ENCODE measurements around the gene MARS1. TPM values are rescaled to one million over a fixed set of nuclear protein-coding genes. Genes with fewer than 3 reads are reported as not detected.
"Not testable (repeated sequence)": the region's sequence is repeated elsewhere in the genome, so short reads cannot be mapped to it uniquely, and the experiment has no call there.

MARS1 gene
- total and polyA plus RNA-seq, 8 donors: 92.5 to 168 (median 110) TPM

DNA sequence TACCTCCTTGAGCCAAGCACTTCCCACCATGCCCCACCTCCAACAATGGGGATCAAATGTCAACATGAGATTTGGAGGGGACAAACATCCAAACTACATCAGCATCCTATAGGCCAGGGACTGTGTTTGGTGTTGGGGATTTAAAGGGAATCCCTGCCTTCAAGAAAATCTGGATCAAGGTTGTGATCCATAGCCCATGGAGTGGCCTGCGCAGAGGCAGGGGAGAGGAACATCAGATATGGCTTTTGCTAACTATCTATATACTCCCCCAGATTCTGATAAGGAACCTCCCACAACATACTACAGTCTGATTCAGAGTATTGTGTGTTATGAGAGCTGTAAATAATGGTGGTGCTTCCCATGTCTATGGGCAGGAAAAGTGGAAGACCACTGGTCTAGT, 67.0 kb downstream of the MARS1 start:
- peaks cover 2 to 6% of the 10 kb centered on the region in 2 donors for H3K4me1 ChIP-seq
- no peaks in the 10 kb centered on the region for H3K9me3 ChIP-seq
- TF ChIP-seq, protein P1, sequence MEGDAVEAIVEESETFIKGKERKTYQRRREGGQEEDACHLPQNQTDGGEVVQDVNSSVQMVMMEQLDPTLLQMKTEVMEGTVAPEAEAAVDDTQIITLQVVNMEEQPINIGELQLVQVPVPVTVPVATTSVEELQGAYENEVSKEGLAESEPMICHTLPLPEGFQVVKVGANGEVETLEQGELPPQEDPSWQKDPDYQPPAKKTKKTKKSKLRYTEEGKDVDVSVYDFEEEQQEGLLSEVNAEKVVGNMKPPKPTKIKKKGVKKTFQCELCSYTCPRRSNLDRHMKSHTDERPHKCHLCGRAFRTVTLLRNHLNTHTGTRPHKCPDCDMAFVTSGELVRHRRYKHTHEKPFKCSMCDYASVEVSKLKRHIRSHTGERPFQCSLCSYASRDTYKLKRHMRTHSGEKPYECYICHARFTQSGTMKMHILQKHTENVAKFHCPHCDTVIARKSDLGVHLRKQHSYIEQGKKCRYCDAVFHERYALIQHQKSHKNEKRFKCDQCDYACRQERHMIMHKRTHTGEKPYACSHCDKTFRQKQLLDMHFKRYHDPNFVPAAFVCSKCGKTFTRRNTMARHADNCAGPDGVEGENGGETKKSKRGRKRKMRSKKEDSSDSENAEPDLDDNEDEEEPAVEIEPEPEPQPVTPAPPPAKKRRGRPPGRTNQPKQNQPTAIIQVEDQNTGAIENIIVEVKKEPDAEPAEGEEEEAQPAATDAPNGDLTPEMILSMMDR (IDR thresholded peaks at IDR 0.05): no peak
- H3K36me3 ChIP-seq: no peaks in the 10 kb centered on the region
- no peak overlapping the region for H3K27ac ChIP-seq
- peaks cover 7 to 31% of the 10 kb centered on the region in 2 donors for H3K27me3 ChIP-seq
- intact Hi-C loops (cut with DNase I): no loop called here
- H3K4me3 ChIP-seq: no peak overlapping the region
- DNase-seq: no peak
- ATAC-seq: no peak

DNA sequence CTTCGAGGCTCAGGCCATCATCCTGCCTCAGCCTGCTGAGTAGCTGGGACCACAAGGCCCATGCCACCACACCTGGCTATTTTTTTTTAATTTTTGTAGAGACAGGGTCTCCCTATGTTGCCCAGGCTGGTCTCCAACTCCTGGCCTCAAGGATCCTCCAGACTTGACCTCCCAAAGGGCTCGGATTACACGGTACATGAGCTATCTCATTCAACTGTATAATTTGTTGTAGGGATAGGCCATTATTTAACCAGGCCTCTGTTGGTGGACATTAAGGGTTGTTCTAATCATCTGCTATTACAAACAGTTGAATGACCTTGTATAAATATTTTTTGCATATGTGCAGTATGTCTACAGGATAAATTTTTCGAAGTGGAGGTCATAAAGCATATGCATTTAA, 71.0 kb downstream of the MARS1 start:
- H3K4me1 ChIP-seq: no peaks in the 10 kb centered on the region
- TF ChIP-seq, protein P1 (IDR thresholded peaks at IDR 0.05): no peak
- no peak for ATAC-seq
- peaks cover 0 to 27% of the 10 kb centered on the region in 2 donors for H3K27me3 ChIP-seq
- intact Hi-C loops (cut with DNase I): no loop called here
- H3K36me3 ChIP-seq: no peaks in the 10 kb centered on the region
- no peaks in the 10 kb centered on the region for H3K9me3 ChIP-seq
- H3K27ac ChIP-seq: no peak overlapping the region
- no peak for DNase-seq
- no peak overlapping the region for H3K4me3 ChIP-seq

DNA sequence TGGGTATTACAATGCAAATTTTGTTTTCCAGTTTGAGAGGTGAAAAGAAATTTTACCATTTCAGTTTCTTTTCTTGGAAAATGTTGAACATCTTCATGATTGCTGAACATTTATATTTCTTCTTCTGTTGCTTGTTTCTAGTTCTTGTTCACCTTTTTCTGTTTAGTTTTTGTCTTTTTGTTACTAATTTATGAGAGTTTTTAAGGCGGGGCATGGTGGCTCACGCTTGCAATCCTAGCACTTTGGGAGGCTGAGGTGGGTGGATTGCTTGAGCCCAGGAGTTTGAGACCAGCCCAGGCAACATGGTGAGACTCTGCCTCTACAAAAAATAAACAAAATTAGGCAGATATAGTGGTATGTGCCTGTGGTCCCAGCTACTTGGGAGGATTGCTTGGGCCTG, 72.6 kb downstream of the MARS1 start:
- no peak for ATAC-seq
- TF ChIP-seq, protein P1 (IDR thresholded peaks at IDR 0.05): no peak
- no peak for DNase-seq
- no peaks in the 10 kb centered on the region for H3K4me1 ChIP-seq
- no peak overlapping the region for H3K27ac ChIP-seq
- intact Hi-C loops (cut with DNase I): no loop called here
- no peak overlapping the region for H3K4me3 ChIP-seq
- no peaks in the 10 kb centered on the region for H3K36me3 ChIP-seq
- H3K27me3 ChIP-seq: peaks cover 0 to 28% of the 10 kb centered on the region in 2 donors
- no peaks in the 10 kb centered on the region for H3K9me3 ChIP-seq

DNA sequence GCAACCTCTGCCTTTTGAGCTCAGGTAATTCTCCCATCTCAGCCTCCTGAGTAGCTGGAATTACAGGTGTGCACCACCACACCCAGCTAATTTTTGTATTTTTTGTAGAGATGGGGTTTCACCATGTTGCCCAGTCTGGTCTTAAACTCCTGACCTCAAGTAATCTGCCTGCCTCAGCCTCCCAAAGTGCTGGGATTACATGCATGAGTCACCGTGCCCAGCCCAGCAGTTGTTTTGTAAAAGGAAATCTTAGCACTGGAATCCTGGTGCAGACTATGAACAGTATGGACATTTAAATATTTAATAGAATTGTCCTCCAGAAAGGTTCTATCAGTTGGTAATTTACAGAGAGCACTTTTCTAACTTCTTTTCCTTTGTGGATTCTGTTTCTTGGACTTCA, 73.2 kb downstream of the MARS1 start:
- H3K27ac ChIP-seq; DNase-seq; intact Hi-C loops (cut with DNase I); H3K4me1 ChIP-seq; H3K36me3 ChIP-seq; ATAC-seq; H3K4me3 ChIP-seq; H3K9me3 ChIP-seq: not testable (repeated sequence)
- H3K27me3 ChIP-seq: peaks cover 0 to 34% of the 10 kb centered on the region in 2 donors

DNA sequence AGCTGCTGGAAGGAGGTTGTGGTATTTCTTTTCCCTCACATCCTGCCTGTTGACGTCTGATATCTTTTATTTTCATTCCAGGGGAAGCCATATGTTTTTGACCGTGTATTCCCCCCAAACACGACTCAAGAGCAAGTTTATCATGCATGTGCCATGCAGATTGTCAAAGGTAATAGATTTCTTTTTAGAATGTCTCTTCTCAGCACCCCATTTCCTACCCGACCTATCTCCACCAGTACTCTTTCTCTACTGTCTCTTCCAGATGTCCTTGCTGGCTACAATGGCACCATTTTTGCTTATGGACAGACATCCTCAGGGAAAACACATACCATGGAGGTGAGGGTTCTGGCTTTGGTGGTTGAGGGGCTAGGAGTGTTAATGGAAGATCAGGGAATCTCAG, 75.5 kb downstream of the MARS1 start:
- no peak for ATAC-seq
- TF ChIP-seq, protein P1 (IDR thresholded peaks at IDR 0.05): no peak

DNA sequence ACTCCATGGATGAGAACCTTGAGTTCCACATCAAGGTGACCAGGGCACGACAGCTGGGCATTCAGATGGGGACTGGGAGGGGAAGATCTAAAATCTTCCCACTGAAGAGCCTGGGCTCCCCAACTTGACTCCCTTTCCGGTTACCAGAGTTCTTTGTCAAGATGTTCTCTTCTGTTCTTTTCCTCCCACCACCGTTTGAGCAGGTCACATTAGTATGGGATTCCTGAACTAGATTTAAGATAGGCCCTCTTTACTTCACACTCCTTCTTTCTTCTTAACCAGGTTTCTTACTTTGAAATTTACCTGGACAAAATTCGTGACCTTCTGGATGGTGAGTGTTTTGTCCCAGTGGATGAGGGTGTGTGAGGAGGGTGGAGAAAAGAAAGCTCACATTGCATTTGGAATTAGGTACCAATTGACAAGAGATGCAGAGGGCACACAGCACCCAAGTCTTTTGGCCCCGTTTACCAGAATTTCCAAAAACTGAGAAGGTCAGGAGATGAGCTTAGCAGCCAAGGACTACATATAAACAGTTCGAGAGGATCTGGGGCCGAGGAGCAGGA, 76.4 kb downstream of the MARS1 start:
- Histone ChIP-seq H3K4me1 (no peaks in the 10 kb centered on the region), H3K4me3 (no peak overlapping the region), H3K36me3 (no peaks in the 10 kb centered on the region), H3K27me3 (peaks cover 0 to 51% of the 10 kb centered on the region in 2 donors), H3K27ac (no peak overlapping the region), H3K9me3 (no peaks in the 10 kb centered on the region)
- ATAC-seq: no peak
- intact Hi-C loops (cut with DNase I): no loop called here
- no peak for DNase-seq
- TF ChIP-seq, protein P1 (IDR thresholded peaks at IDR 0.05): no peak

More for the DNA sequence above, 75.5 kb downstream of the MARS1 start:
- intact Hi-C loops (cut with DNase I): no loop called here
- Histone ChIP-seq H3K27me3 (peaks cover 0 to 51% of the 10 kb centered on the region in 2 donors), H3K36me3 (no peaks in the 10 kb centered on the region), H3K9me3 (no peaks in the 10 kb centered on the region), H3K27ac (no peak overlapping the region), H3K4me1 (no peaks in the 10 kb centered on the region), H3K4me3 (no peak overlapping the region)
- no peak for DNase-seq

Measured in left lung (tissue), 10 donors.